Sigmoid colon (tissue), 4 donors: ENCODE data around the gene HTRA3.

Experiments
- CTCF ChIP-seq, 4 experiments: fragments of 450-650 bp in 3 of 4; fragments of 200-600 bp in 1 of 4; IDR thresholded peaks; one replicate each; pipeline ENCODE4 v1.5.1; 2016 to 2019; ENCODE audit warnings: antibody characterized with exemption in 4 of 4, mild to moderate bottlenecking in 3 of 4, moderate library complexity in 2 of 4
- EP300 ChIP-seq, 4 donors: sonication (generic); formaldehyde crosslinking; IDR thresholded peaks; one replicate each; pipeline ENCODE4 v1.6.1; 2017; ENCODE audit warnings: antibody characterized with exemption in 4 of 4
- POLR2A ChIP-seq, 2 donors: fragments of 450-650 bp; IDR thresholded peaks; one replicate each; pipeline ENCODE4 v1.6.1; 2016; ENCODE audit warnings: antibody characterized with exemption in 2 of 2, mild to moderate bottlenecking in 2 of 2, moderate library complexity in 2 of 2
- POLR2AphosphoS5 ChIP-seq, 4 donors: sonication (generic); formaldehyde crosslinking; IDR thresholded peaks; one replicate each; pipeline ENCODE4 v1.6.1; 2017; ENCODE audit warnings: antibody characterized with exemption in 4 of 4

GRCh38 chr4:8291036-8291682, 21.6 kb downstream of the HTRA3 start:
- TF ChIP-seq CTCF (IDR thresholded peaks at IDR 0.05) (no peak), EP300 (IDR thresholded peaks at IDR 0.05) (no peak), POLR2A (IDR thresholded peaks at IDR 0.05) (no peak), POLR2AphosphoS5 (IDR thresholded peaks at IDR 0.05) (no peak)
